ENCODE results near the gene HIF1A.
"Not testable (repeated sequence)": the region's sequence is repeated elsewhere in the genome, so short reads cannot be mapped to it uniquely, and the experiment has no call there.

HIF1A gene

GRCh38 chr14:61694830-61695694 is at the start of gene HIF1A:
Gene HIF1A (plus strand): TSS chr14:61695513. CDS start chr14:61695805, 292 bp downstream.
- DNase-seq (ENCODE audit: low read depth), result peak; percentile 99

GRCh38 chr14:61646366-61647116 is 48.8 kb upstream of the HIF1A start:
- no peak for DNase-seq (ENCODE audit: low read depth)

GRCh38 chr14:61647704-61648103 is 47.6 kb upstream of the HIF1A start:
- DNase-seq (ENCODE audit: low read depth), result no peak

- DNase-seq (ENCODE audit: low read depth), result no peak
Observed at GRCh38 chr14:61648377-61648776, 46.9 kb upstream of the HIF1A start.

- DNase-seq (ENCODE audit: low read depth), result no peak
Observed at GRCh38 chr14:61649283-61649682, 46.0 kb upstream of the HIF1A start.

- DNase-seq (ENCODE audit: low read depth), result no peak
Observed at GRCh38 chr14:61651355-61651754, 44.0 kb upstream of the HIF1A start.

- no peak for DNase-seq (ENCODE audit: low read depth)
Observed at GRCh38 chr14:61652526-61653262, 42.6 kb upstream of the HIF1A start.

GRCh38 chr14:61653507-61653906 is 41.8 kb upstream of the HIF1A start:
- no peak for DNase-seq (ENCODE audit: low read depth)

- no peak for DNase-seq (ENCODE audit: low read depth)
Observed at GRCh38 chr14:61654026-61654425, 41.3 kb upstream of the HIF1A start.

- DNase-seq (ENCODE audit: low read depth), result no peak
Observed at GRCh38 chr14:61655777-61656176, 39.5 kb upstream of the HIF1A start.

- DNase-seq (ENCODE audit: low read depth), result no peak
Observed at GRCh38 chr14:61656341-61656740, 39.0 kb upstream of the HIF1A start.

- not testable (repeated sequence) for DNase-seq (ENCODE audit: low read depth)
Observed at GRCh38 chr14:61658111-61658510, 37.2 kb upstream of the HIF1A start.

GRCh38 chr14:61659582-61659981 is 35.7 kb upstream of the HIF1A start:
- DNase-seq (ENCODE audit: low read depth), result no peak

GRCh38 chr14:61661471-61662400 is 33.6 kb upstream of the HIF1A start:
- no peak for DNase-seq (ENCODE audit: low read depth)

GRCh38 chr14:61662437-61663311 is 32.6 kb upstream of the HIF1A start:
- DNase-seq (ENCODE audit: low read depth), result no peak

GRCh38 chr14:61663312-61663979 is 31.9 kb upstream of the HIF1A start:
- no peak for DNase-seq (ENCODE audit: low read depth)

GRCh38 chr14:61668282-61668681 is 27.0 kb upstream of the HIF1A start:
- no peak for DNase-seq (ENCODE audit: low read depth)

GRCh38 chr14:61670576-61670975 is 24.7 kb upstream of the HIF1A start:
- DNase-seq (ENCODE audit: low read depth), result no peak

GRCh38 chr14:61671082-61671481 is 24.2 kb upstream of the HIF1A start:
- DNase-seq (ENCODE audit: low read depth), result no peak

- no peak for DNase-seq (ENCODE audit: low read depth)
Observed at GRCh38 chr14:61672796-61673195, 22.5 kb upstream of the HIF1A start.
